HUES48 (cell line): ENCODE data around the gene VENTX.
"Not testable (repeated sequence)": the region's sequence is repeated elsewhere in the genome, so short reads cannot be mapped to it uniquely, and the experiment has no call there.

Experiments used
- H3K27ac ChIP-seq: one replicate; pipeline ENCODE4 v1.7.0; 2013; ENCODE audit warnings: low read depth, low read length, inconsistent platforms
- H3K27me3 ChIP-seq: 2 replicates; pipeline ENCODE4 v1.6.1; 2013; ENCODE audit warnings: mild to moderate bottlenecking, low read length; ENCODE audit not compliant: control insufficient read depth, insufficient read depth
- H3K36me3 ChIP-seq: 2 replicates; pipeline ENCODE4 v1.6.1; 2013; ENCODE audit warnings: low read length; ENCODE audit not compliant: control insufficient read depth, insufficient read depth
- H3K4me1 ChIP-seq: 2 replicates; pipeline ENCODE4 v1.6.1; 2013; ENCODE audit warnings: mild to moderate bottlenecking, low read length; ENCODE audit not compliant: control insufficient read depth, insufficient read depth
- H3K4me3 ChIP-seq: 2 replicates; pipeline ENCODE4 v1.5.1; 2013; ENCODE audit warnings: mild to moderate bottlenecking, low read depth, low read length
- H3K9ac ChIP-seq: 2 replicates; pipeline ENCODE4 v1.6.1; 2013; ENCODE audit warnings: mild to moderate bottlenecking, low read depth, low read length, moderate library complexity
- H3K9me3 ChIP-seq: 2 replicates; pipeline ENCODE4 v1.6.1; 2013; ENCODE audit warnings: low read length; ENCODE audit not compliant: control insufficient read depth, insufficient read depth

VENTX gene

DNA sequence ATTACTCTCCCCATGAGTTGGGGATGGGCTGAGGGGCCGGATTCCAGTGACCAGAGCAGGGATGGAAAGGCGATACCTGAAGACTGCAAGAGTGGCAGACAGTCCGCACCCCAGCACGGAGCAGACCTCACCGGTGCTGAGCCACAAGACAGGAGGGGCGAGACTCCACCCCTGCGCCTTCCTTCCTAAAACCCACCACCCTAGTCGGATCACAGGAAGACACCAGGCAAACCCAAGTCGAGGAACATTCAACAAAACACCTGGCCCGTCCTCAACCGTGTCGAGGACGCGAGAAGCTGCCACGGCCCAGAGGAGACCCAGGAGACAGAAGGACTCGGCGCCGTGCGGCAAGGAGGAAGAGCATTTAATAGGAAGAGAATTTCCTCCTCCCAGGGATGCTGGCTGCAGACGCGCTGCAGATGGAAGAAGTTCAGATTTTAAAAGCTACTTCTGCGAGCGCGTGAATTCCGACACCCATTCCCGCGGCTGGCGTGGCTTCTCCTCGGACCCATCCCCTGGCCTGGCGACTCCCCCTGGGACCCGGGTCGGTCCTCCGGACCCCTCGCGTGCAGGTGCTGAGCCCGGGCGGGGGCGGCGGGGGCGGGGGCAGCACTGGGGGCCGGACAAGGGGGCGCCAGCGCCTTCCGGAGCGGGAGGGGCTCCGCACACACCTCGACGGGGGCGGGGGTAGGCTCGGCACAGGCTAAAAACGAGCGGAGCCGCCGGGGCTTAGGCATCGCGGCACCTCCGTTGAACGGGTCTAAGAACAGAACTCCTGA lies 8.2 kb upstream of the VENTX start:
- no peak overlapping the region for H3K9ac ChIP-seq
- H3K27me3 ChIP-seq = peaks cover 31% of the 10 kb centered on the region
- H3K27ac ChIP-seq = no peak overlapping the region
- peaks cover 11% of the 10 kb centered on the region; the same call in 1 of the 2 replicates for H3K4me1 ChIP-seq
- H3K36me3 ChIP-seq = no peaks in the 10 kb centered on the region
- H3K9me3 ChIP-seq = no peaks in the 10 kb centered on the region
- peak overlapping the region; percentile 55 for H3K4me3 ChIP-seq

DNA sequence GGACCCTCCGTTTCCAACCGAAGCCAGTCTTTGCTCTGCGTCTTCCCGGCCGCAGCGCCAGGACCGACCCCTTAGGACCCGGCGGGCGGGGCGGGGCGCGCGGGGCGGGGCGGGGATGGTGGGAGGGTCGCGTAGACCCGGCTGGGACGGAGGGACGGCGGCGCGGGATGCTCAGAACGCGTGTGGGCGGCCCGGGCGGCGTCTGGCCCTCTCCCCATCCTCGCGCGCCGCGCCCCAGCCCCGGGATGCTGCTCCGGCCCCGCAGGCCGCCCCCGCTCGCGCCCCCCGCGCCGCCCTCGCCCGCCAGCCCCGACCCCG lies 7.7 kb upstream of the VENTX start, which contains the start of gene UTF1:
Gene UTF1, plus strand, starts transcription at position 174 of the 318 bp plus-strand sequence. Its CDS starts 72 bp downstream, at position 246.
- Histone ChIP-seq H3K27me3 (peaks cover 34% of the 10 kb centered on the region), H3K4me3 (peak within 1 kb of the TSS; percentile 55), H3K9ac (no peak within 1 kb of the TSS), H3K9me3 (no peaks in the 10 kb centered on the region), H3K4me1 (peaks cover 11% of the 10 kb centered on the region; the same call in 1 of the 2 replicates), H3K27ac (no peak within 1 kb of the TSS), H3K36me3 (no peaks in the 10 kb centered on the region)

DNA sequence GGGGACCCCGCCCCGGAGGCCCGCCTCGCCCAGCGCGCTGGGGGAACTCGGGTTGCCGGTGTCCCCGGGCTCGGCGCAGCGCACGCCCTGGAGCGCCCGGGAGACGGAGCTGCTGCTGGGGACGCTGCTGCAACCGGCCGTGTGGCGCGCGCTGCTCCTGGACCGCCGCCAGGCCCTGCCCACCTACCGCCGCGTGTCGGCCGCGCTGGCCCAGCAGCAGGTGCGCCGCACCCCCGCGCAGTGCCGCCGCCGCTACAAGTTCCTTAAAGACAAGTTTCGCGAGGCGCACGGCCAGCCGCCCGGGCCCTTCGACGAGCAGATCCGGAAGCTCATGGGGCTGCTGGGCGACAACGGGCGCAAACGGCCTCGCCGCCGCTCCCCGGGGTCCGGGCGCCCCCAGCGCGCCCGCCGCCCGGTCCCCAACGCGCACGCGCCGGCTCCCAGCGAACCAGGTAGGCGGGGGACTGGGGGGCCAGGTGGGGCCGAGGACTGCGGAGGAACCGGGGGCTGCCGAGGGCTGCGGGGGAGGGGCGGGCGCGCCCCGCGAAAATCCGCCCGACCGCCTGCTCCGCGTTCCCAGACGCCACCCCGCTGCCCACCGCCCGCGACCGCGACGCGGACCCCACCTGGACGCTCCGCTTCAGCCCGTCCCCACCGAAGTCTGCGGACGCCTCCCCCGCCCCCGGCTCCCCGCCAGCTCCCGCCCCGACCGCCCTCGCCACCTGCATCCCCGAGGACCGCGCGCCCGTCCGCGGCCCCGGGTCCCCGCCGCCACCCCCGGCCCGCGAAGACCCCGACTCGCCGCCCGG lies 7.1 kb upstream of the VENTX start:
- no peaks in the 10 kb centered on the region for H3K9me3 ChIP-seq
- peak overlapping the region; percentile 55; the same call in 1 of the 2 replicates for H3K4me3 ChIP-seq
- H3K4me1 ChIP-seq = peaks cover 11% of the 10 kb centered on the region; the same call in 1 of the 2 replicates
- H3K27me3 ChIP-seq = peaks cover 40% of the 10 kb centered on the region
- no peaks in the 10 kb centered on the region for H3K36me3 ChIP-seq
- H3K9ac ChIP-seq = no peak overlapping the region
- H3K27ac ChIP-seq = no peak overlapping the region

DNA sequence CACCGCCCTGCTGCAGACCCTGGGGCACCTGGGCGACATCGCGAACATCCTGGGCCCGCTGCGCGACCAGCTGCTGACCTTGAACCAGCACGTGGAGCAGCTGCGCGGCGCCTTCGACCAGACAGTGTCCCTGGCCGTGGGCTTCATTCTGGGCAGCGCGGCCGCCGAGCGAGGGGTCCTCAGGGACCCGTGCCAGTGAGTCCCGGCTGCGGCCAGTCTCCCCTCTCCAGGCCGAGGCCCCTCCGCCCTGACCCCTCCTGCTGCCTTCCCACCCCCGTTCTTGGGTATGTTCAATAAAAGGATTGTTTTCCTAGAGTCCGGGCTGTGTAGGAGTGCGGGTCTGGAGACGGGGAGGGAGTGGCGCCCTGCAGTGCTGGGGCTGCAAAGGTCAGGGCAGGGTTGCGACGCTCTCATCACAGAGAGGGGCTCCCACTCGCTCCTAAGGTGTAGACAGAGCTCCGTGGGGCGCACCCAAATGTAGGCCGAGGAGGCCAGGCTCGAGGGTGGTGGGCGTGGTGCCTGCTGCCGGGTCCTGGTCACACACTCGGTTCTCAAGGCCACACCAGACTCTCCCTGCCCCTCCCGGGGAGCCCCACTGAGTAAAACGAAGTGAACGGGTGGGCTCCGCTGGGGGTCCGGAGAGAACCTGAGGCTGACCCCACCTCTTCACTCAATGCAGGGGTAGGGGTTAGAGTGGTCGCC lies 6.3 kb upstream of the VENTX start:
- Histone ChIP-seq H3K9me3 (no peaks in the 10 kb centered on the region), H3K27ac (no peak overlapping the region), H3K27me3 (peaks cover 48% of the 10 kb centered on the region), H3K9ac (no peak overlapping the region), H3K4me3 (peak overlapping the region; percentile 1; the same call in 1 of the 2 replicates), H3K36me3 (no peaks in the 10 kb centered on the region), H3K4me1 (peaks cover 8% of the 10 kb centered on the region; the same call in 1 of the 2 replicates)

DNA sequence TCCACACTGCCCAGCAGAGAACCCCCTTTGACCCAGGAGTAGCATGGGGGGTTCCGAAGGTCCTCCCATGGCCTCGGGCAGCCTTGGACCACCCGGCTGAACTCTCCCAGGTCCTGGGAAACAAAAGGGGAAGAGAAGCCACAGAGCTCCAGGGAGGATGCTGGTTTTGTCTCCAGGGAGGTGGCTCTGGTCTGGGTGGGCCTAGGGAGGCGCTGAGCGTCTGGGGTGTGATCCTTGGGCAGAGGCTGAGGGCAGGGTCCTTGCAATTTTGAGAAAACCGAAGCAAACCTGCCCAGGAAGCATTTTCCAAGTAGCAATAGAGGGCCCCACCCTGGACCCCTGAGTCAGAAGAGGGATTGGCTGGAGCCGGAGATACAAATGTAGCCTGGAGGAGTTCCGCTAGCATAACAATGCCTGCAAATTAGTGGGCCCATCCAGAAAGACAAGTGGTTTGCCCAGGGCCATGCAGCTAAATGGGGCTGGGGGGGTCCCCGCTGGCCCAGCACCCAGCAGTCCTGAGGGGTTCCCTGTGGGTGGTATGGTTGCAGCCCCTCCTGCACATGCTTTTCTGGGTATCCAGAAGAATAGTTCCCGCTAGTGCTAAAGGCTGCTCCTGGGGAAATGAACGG lies 5.6 kb upstream of the VENTX start:
- H3K27me3 ChIP-seq = peaks cover 55% of the 10 kb centered on the region

DNA sequence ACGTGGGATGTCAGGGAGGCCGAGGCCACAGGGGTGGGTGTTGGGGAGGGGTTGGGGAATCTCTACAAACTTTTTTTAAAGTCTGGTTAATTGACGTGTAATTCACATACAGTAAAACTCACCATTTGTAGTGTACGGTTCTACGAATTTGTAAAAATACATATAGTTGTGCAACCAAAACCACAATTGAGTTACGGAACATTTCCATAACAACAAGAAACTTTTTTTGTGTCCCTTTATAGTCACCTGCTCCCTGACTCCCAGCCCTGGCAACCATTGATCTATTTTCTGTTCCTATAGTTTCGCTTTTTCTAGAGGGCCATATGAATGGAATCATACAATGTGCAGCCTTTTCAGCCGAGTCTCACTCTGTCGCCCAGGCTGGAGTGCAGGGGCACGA lies 2.9 kb upstream of the VENTX start:
- H3K9ac ChIP-seq, H3K4me3 ChIP-seq, H3K36me3 ChIP-seq, H3K27ac ChIP-seq, H3K9me3 ChIP-seq: not testable (repeated sequence)
- Histone ChIP-seq H3K4me1 (peaks cover 17% of the 10 kb centered on the region), H3K27me3 (peaks cover 64% of the 10 kb centered on the region)

More for the DNA sequence above, 5.6 kb upstream of the VENTX start:
- Histone ChIP-seq H3K27ac (peak overlapping the region; percentile 49), H3K36me3 (no peaks in the 10 kb centered on the region), H3K4me1 (peaks cover 8% of the 10 kb centered on the region; the same call in 1 of the 2 replicates), H3K9ac (no peak overlapping the region), H3K9me3 (no peaks in the 10 kb centered on the region), H3K4me3 (peak overlapping the region; percentile 1; the same call in 1 of the 2 replicates)

DNA sequence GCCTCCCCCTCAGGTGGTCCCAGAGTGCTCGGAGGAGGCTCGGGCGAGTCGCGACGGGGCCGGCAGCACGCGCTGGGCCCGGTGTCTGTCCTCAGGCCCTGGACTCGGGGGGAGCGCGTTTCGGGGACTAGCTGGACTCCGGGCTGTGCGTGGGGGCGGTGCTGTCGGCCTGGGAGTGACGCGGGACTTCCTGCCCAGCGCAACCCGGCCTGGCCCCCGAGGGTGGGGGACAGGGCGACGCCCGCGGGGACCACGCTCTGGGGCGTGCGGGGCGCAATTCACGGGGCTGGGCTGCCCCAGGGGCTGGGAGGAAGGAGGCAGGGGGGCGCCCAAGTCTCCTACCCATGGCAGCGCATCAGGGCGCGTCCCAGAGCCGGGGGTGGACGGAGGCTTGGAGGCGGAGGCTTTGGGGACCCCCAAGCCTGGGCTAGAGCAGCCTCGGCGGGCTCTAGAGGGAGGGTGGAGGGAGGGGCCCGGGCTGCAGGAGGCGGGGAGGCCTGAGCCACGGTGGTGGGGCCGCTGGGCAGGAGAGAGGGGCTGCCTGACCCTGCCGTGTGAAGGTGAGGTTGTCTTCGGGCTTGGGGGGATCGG lies 2.3 kb upstream of the VENTX start:
- H3K4me1 ChIP-seq = peaks cover 17% of the 10 kb centered on the region
- no peak overlapping the region for H3K9ac ChIP-seq
- H3K27ac ChIP-seq = no peak overlapping the region
- no peaks in the 10 kb centered on the region for H3K36me3 ChIP-seq
- H3K27me3 ChIP-seq = peaks cover 62% of the 10 kb centered on the region
- H3K4me3 ChIP-seq = peak overlapping the region; percentile 5; the same call in 1 of the 2 replicates
- H3K9me3 ChIP-seq = no peaks in the 10 kb centered on the region

DNA sequence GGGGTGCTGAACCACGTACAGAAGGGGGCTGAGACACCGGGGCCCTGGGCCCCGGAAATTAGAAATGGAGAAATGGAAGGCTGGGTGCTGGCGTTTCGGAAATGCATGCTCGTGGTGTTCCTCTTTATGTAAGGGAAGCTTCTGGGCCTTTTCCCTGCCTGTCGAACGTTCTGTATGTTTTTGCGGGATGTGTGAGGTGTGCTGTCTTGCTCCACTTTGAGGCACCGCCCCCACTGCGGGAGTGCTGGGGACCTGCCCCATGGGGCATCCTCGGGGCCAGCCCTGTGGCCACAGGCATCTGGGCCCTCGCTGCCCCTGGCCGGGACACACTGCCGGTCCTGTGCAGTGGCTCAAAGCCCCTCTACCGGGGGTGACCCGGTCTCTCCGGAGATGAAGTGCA lies 1.7 kb upstream of the VENTX start:
- H3K4me3 ChIP-seq = peak overlapping the region; percentile 60; the same call in 1 of the 2 replicates
- H3K27me3 ChIP-seq = peaks cover 58% of the 10 kb centered on the region
- H3K9ac ChIP-seq = no peak overlapping the region
- no peaks in the 10 kb centered on the region for H3K9me3 ChIP-seq
- H3K36me3 ChIP-seq = no peaks in the 10 kb centered on the region
- H3K27ac ChIP-seq = no peak overlapping the region
- H3K4me1 ChIP-seq = peaks cover 17% of the 10 kb centered on the region

DNA sequence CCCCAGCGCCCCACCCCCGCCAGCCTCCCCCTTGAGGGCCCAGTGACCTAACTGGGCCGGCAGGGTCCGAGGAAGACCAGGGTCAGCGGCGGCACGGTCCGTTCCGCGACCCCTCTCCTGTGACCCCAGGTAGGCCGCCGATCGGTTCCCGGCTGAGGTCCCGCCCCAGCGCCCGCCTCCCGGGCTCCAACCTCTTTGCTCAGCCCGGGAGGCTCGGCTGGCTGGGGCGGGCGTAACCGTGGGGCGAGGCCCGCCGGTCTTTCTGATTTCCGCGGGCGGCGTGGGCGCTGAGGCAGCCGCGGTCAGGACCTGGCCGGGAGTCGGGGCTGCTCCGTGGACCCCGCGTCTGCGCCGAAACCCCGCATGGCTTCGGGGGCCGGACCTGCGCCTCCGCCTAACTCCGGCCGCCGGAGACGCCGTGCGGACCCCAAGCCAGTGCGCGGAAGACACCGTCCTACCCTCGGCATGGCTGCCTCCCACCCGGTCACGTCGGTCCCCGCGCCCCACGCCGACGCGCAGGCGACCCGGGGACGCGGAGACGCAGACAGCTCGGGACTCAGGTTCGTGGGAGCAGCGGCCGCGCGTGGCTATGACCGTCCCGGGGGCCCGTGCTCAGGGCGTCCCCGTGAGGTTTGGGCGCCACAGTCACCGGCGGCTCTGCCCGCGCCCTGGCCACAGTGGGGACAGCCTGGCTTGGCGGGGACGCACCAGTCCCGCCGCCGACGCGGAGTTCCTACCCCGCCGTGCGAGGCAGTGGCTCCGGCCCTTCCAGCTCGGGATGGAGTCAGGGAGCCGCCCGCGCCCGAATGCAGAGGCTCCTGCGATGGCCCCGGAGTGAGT lies 1.0 kb upstream of the VENTX start:
- Histone ChIP-seq H3K4me3 (peak overlapping the region; percentile 60), H3K27ac (no peak overlapping the region), H3K4me1 (peaks cover 17% of the 10 kb centered on the region), H3K27me3 (peaks cover 51% of the 10 kb centered on the region), H3K9me3 (no peaks in the 10 kb centered on the region), H3K9ac (no peak overlapping the region), H3K36me3 (no peaks in the 10 kb centered on the region)
